Endothelial cell of umbilical vein (primary cell): ENCODE results near the gene BSND. TPM values are rescaled to one million over a fixed set of nuclear protein-coding genes. Genes with fewer than 3 reads are reported as not detected.

Source experiments
- BruUV-seq: library from RNA; stranded (reverse); fragments of 400-500 nt; replicated peaks from 2 replicates; lab custom pipeline; 2021; lab: Mats Ljungman, UMichigan
- CTCF ChIA-PET: fragments of 300-600, 350-600 bp; sonication (Branson Sonifier 250); formaldehyde crosslinking; loops from one replicate; lab custom pipeline; 2021; ENCODE audit warnings: antibody characterized with exemption, inconsistent platforms; lab: Charles Lee
- POLR2A ChIA-PET: fragments of 300-600, 350-600 bp; sonication (Branson Sonifier 250); formaldehyde crosslinking; loops from one replicate; lab custom pipeline; 2021; ENCODE audit warnings: antibody characterized with exemption, inconsistent platforms; lab: Charles Lee
- DNase-seq: peaks from one replicate; pipeline ENCODE4 v3.0.0-alpha.2; 2011; ENCODE audit warnings: low read depth, low spot score
- FAIRE-seq: peaks from 2 replicates; lab custom pipeline; 2011; peaks lifted over from hg19 to GRCh38; lab: Jason Lieb, UNC
- H2AFZ ChIP-seq: 2 replicates; pipeline ENCODE4 v1.6.0; 2012; ENCODE audit warnings: low read depth, low read length, control low read depth, inconsistent platforms
- H3K27ac ChIP-seq: 2 replicates; pipeline ENCODE4 v1.5.1; 2011; ENCODE audit warnings: low read depth, mild to moderate bottlenecking, control low read depth, low read length, moderate library complexity; ENCODE audit not compliant: insufficient read depth
- H3K27me3 ChIP-seq, 2 experiments: 2 replicates each; pipeline versions ENCODE4 v1.6.0 to v1.6.1; 2011; ENCODE audit warnings: low read length in 2 of 2, mixed read lengths in 1 of 2; ENCODE audit not compliant: control insufficient read depth in 2 of 2, insufficient read depth in 2 of 2
- H3K36me3 ChIP-seq, 2 experiments: 2 replicates in 1 of 2; 3 replicates in 1 of 2; pipeline ENCODE4 v1.5.1; 2011; ENCODE audit warnings: low read length in 2 of 2, mild to moderate bottlenecking in 1 of 2, moderate library complexity in 1 of 2; ENCODE audit not compliant: control insufficient read depth in 2 of 2, insufficient read depth in 2 of 2; ENCODE audit errors: extremely low read depth in 1 of 2
- H3K4me1 ChIP-seq: 3 replicates; pipeline ENCODE4 v1.5.1; 2011; ENCODE audit warnings: mild to moderate bottlenecking, low read length; ENCODE audit not compliant: control insufficient read depth, insufficient read depth; ENCODE audit errors: extremely low read depth
- H3K4me2 ChIP-seq: 2 replicates; pipeline ENCODE4 v1.6.1; 2011; ENCODE audit warnings: low read length, control low read depth, mixed read lengths; ENCODE audit not compliant: insufficient read depth
- H3K4me3 ChIP-seq, 3 experiments: fragments of 200-600 bp in 1 of 3; sonication (generic), shearing (Covaris generic) in 1 of 3; replicated peaks in 1 of 3; 2 replicates each; pipeline ENCODE4 v1.5.1; 2011 to 2016; ENCODE audit warnings: control low read depth in 3 of 3, low read length in 3 of 3, mild to moderate bottlenecking in 2 of 3, inconsistent platforms in 1 of 3, low read depth in 1 of 3, moderate library complexity in 1 of 3; ENCODE audit not compliant: insufficient read depth in 1 of 3
- H3K79me2 ChIP-seq: 2 replicates; pipeline ENCODE4 v1.6.0; 2012; ENCODE audit warnings: low read length, inconsistent platforms; ENCODE audit not compliant: control insufficient read depth, insufficient read depth
- H3K9ac ChIP-seq: replicated peaks from 2 replicates; pipeline ENCODE3; 2011; ENCODE audit warnings: low read length, control low read depth; ENCODE audit not compliant: insufficient read depth; ENCODE audit errors: extremely low read depth
- H3K9me1 ChIP-seq: replicated peaks from 3 replicates; pipeline ENCODE4 v1.6.0; 2011; ENCODE audit warnings: mild to moderate bottlenecking, low read length; ENCODE audit not compliant: control insufficient read depth, insufficient read depth; ENCODE audit errors: extremely low read depth
- H3K9me3 ChIP-seq: replicated peaks from 2 replicates; pipeline ENCODE4 v1.5.1; 2012; ENCODE audit warnings: low read length, inconsistent platforms; ENCODE audit not compliant: control insufficient read depth, insufficient read depth
- H4K20me1 ChIP-seq: replicated peaks from 2 replicates; pipeline ENCODE3; 2011; ENCODE audit warnings: mild to moderate bottlenecking, low read length; ENCODE audit not compliant: control insufficient read depth, insufficient read depth; ENCODE audit errors: extremely low read depth
- EZH2 ChIP-seq: IDR thresholded peaks from 2 replicates; pipeline ENCODE4 v1.6.1; 2012; ENCODE audit warnings: borderline replicate concordance, low read depth, mild to moderate bottlenecking, moderate library complexity, low read length, inconsistent platforms; ENCODE audit not compliant: severe bottlenecking
- FOS ChIP-seq: IDR thresholded peaks from 2 replicates; pipeline ENCODE4 v1.6.1; 2011; ENCODE audit warnings: mild to moderate bottlenecking, low read length, moderate library complexity, borderline replicate concordance; ENCODE audit not compliant: insufficient read depth
- GATA2 ChIP-seq: IDR thresholded peaks from 2 replicates; pipeline ENCODE4 v1.7.0; 2011; ENCODE audit warnings: low read depth, mild to moderate bottlenecking, moderate library complexity, mixed read lengths, low read length; ENCODE audit not compliant: insufficient read length, insufficient read depth
- JUN ChIP-seq: IDR thresholded peaks from 2 replicates; pipeline ENCODE4 v1.6.1; 2011; ENCODE audit warnings: borderline replicate concordance, low read depth; ENCODE audit not compliant: insufficient read length, insufficient read depth
- MAX ChIP-seq: IDR thresholded peaks from 2 replicates; pipeline ENCODE4 v1.6.1; 2011; ENCODE audit not compliant: insufficient read depth, insufficient read length
- MYC ChIP-seq: IDR thresholded peaks from one replicate; pipeline ENCODE4 v1.6.1; 2011; ENCODE audit warnings: mild to moderate bottlenecking, low read depth, low read length
- POLR2A ChIP-seq: IDR thresholded peaks from 2 replicates; pipeline ENCODE4 v1.6.1; 2012; ENCODE audit warnings: low read depth, mild to moderate bottlenecking, control low read depth, low read length
- POLR2AphosphoS5 ChIP-seq: IDR thresholded peaks from 2 replicates; pipeline ENCODE4 v1.6.1; 2012; ENCODE audit warnings: low read depth, mild to moderate bottlenecking, control low read depth, low read length, moderate library complexity; ENCODE audit not compliant: insufficient read depth
- dilution Hi-C: fragments of 300-500 bp; cut with MboI; formaldehyde crosslinking; loops from one replicate; pipeline ENCODE4 v1.15.0; 2019; ENCODE audit warnings: low sequenced_read_pairs; ENCODE audit not compliant: extremely low pct_ligation_motif_present
- intact Hi-C: fragments of 100-400 bp; cut with micrococcal nuclease; formaldehyde crosslinking; loops from one replicate; pipeline ENCODE4 v1.10.0; 2022
- polyA plus RNA-seq, 4 experiments: library from polyadenylated mRNA; depleted of rRNA in 3 of 4; stranded (reverse) in 3 of 4; unstranded in 1 of 4; fragments of >200 nt; gene quantifications; 2 replicates each; pipeline versions ENCODE4 v1.2.1 to v1.2.3, GENCODE V29; 2011 to 2012; ENCODE audit warnings: missing spikeins in 1 of 4
- total RNA-seq: library from RNA; stranded (reverse); gene quantifications from 2 replicates; pipeline ENCODE4 v1.2.3, GENCODE V29; 2021
- TF ChIP-seq, protein P1 (sequence below), 2 donors: IDR thresholded peaks; 1 replicate in 1 of 2; 2 replicates in 1 of 2; pipeline ENCODE4 v1.5.1; 2011; ENCODE audit warnings: low read length in 2 of 2, mild to moderate bottlenecking in 2 of 2, moderate library complexity in 2 of 2, control low read depth in 1 of 2, inconsistent platforms in 1 of 2, low read depth in 1 of 2; ENCODE audit not compliant: insufficient read depth in 1 of 2; ENCODE audit errors: extremely low read depth in 1 of 2

BSND gene
- total and polyA plus RNA-seq, 2 donors (not counting 3 experiments of a cell fraction or from before 2014, with no cell fraction given) = not detected

GRCh38 chr1:55046871-55047270 is 48.1 kb downstream of the BSND start:
- intact Hi-C loops = no loop called here
- DNase-seq = no peak
- ChIA-PET POLR2A (no interaction called here), CTCF (interaction anchor here (1.7 kb wide), 1 partner anchor 25 kb away, joined by 5 read pairs; no protein-coding TSS in a partner anchor)
- H3K9me3 ChIP-seq = no peaks in the 10 kb centered on the region
- dilution Hi-C loops = no loop called here
- H3K4me2 ChIP-seq = no peak overlapping the region
- H2AFZ ChIP-seq = no peak overlapping the region
- no peaks in the 10 kb centered on the region for H3K36me3 ChIP-seq
- H3K27ac ChIP-seq = no peak overlapping the region
- H3K4me1 ChIP-seq = no peaks in the 10 kb centered on the region
- H3K9me1 ChIP-seq = no peaks in the 10 kb centered on the region
- no peak overlapping the region for H3K4me3 ChIP-seq
- no peaks in the 10 kb centered on the region for H4K20me1 ChIP-seq
- no peaks in the 10 kb centered on the region for H3K79me2 ChIP-seq
- no peak for FAIRE-seq
- TF ChIP-seq MYC = no peak
- TF ChIP-seq JUN = no peak
- no peak for TF ChIP-seq MAX
- no peak for TF ChIP-seq FOS
- no peak for TF ChIP-seq POLR2A
- TF ChIP-seq, protein P1, sequence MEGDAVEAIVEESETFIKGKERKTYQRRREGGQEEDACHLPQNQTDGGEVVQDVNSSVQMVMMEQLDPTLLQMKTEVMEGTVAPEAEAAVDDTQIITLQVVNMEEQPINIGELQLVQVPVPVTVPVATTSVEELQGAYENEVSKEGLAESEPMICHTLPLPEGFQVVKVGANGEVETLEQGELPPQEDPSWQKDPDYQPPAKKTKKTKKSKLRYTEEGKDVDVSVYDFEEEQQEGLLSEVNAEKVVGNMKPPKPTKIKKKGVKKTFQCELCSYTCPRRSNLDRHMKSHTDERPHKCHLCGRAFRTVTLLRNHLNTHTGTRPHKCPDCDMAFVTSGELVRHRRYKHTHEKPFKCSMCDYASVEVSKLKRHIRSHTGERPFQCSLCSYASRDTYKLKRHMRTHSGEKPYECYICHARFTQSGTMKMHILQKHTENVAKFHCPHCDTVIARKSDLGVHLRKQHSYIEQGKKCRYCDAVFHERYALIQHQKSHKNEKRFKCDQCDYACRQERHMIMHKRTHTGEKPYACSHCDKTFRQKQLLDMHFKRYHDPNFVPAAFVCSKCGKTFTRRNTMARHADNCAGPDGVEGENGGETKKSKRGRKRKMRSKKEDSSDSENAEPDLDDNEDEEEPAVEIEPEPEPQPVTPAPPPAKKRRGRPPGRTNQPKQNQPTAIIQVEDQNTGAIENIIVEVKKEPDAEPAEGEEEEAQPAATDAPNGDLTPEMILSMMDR (IDR thresholded peaks at IDR 0.05; ENCODE audit: extremely low read depth in 1 of 2, insufficient read depth in 1 of 2, low read depth in 1 of 2, low read length in 2 of 2) = no peak
- TF ChIP-seq GATA2 = no peak
- no peak for TF ChIP-seq EZH2
- no peak for TF ChIP-seq POLR2AphosphoS5
- H3K9ac ChIP-seq = no peak overlapping the region
- H3K27me3 ChIP-seq = peaks cover 7% of the 10 kb centered on the region in 2 experiments
- BruUV-seq = no TSS peak
